CD4-positive, alpha-beta T cell treated with Interleukin-4 for 1 hour (primary cell): ENCODE results near the gene CPEB1.
"Not testable (repeated sequence)": the region's sequence is repeated elsewhere in the genome, so short reads cannot be mapped to it uniquely, and the experiment has no call there.

Experiments used
- DNase-seq, 2 donors: peaks; one replicate each; pipeline ENCODE4 v3.0.0-alpha.2; 2020 to 2022

Gene CPEB1

GRCh38 chr15:82502700-82503339 is 144.3 kb downstream of the CPEB1 start:
- DNase-seq = peak in 1 of 2 donors; percentile 50

GRCh38 chr15:82500772-82501171 is 146.4 kb downstream of the CPEB1 start:
- DNase-seq = not testable (repeated sequence)

GRCh38 chr15:82497978-82498377 is 149.2 kb downstream of the CPEB1 start:
- not testable (repeated sequence) for DNase-seq
